Breast epithelium (tissue), 4 donors: ENCODE results near the gene ZNF808. TPM values are rescaled to one million over a fixed set of nuclear protein-coding genes. Genes with fewer than 3 reads are reported as not detected.
A peak's percentile ranks its signal among the peaks of the same experiment; 100 is the strongest.
"Not testable (repeated sequence)": the region's sequence is repeated elsewhere in the genome, so short reads cannot be mapped to it uniquely, and the experiment has no call there.

ENCODE experiments used
- DNase-seq, 2 donors: peaks; one replicate each; pipeline ENCODE4 v3.0.0-alpha.2; 2019; ENCODE audit warnings: low spot score in 2 of 2
- H3K27ac ChIP-seq, 2 donors: fragments of 200-600 bp; sonication (generic) in 1 of 2; one replicate each; pipeline ENCODE4 v1.5.1; 2016 to 2019; ENCODE audit warnings: mild to moderate bottlenecking in 1 of 2
- H3K27me3 ChIP-seq, 2 donors: fragments of 200-600 bp; sonication (generic) in 1 of 2; one replicate each; pipeline versions ENCODE4 v1.5.1 to v1.6.0; 2017 to 2019; ENCODE audit warnings: control low read depth in 1 of 2, mild to moderate bottlenecking in 1 of 2
- H3K36me3 ChIP-seq: fragments of 200-600 bp; one replicate; pipeline ENCODE4 v1.5.1; 2019
- H3K4me1 ChIP-seq, 2 donors: fragments of 200-600 bp; sonication (generic); one replicate each; pipeline ENCODE4 v1.5.1; 2016 to 2019; ENCODE audit warnings: control low read depth in 1 of 2
- H3K4me3 ChIP-seq, 3 donors: fragments of 200-600 bp; sonication (generic); 1 replicate in 2 of 3; 2 replicates in 1 of 3; pipeline ENCODE4 v1.5.1; 2016 to 2019; ENCODE audit warnings: mild to moderate bottlenecking in 3 of 3, moderate library complexity in 2 of 3
- H3K9me3 ChIP-seq, 2 donors: fragments of 200-600 bp; sonication (generic) in 1 of 2; one replicate each; pipeline ENCODE4 v1.5.1; 2016 to 2019; ENCODE audit warnings: control low read depth in 1 of 2
- POLR2A ChIP-seq: fragments of 450-650 bp; IDR thresholded peaks from one replicate; pipeline ENCODE4 v1.6.1; 2016; ENCODE audit warnings: antibody characterized with exemption, mild to moderate bottlenecking, moderate library complexity
- POLR2AphosphoS5 ChIP-seq, 3 donors: sonication (generic); formaldehyde crosslinking; IDR thresholded peaks; one replicate each; pipeline ENCODE4 v1.6.1; 2017; ENCODE audit warnings: antibody characterized with exemption in 3 of 3
- intact Hi-C: fragments of 100-400 bp; cut with DNase I; formaldehyde crosslinking; loops from one replicate; pipeline ENCODE4 v1.15.1; 2023; ENCODE audit warnings: low total_unique reads
- total RNA-seq, 3 donors: library from RNA; depleted of rRNA; stranded (reverse); fragments of >200 nt; gene quantifications; one replicate each; pipeline ENCODE4 v1.1.0, GENCODE V29; 2016
- TF ChIP-seq, protein P1 (sequence below), 3 donors: fragments of 450-650 bp; IDR thresholded peaks; one replicate each; pipeline ENCODE4 v1.5.1; 2016 to 2017; ENCODE audit warnings: antibody characterized with exemption in 3 of 3, mild to moderate bottlenecking in 3 of 3, moderate library complexity in 3 of 3

The ZNF808 gene
- total RNA-seq, 3 donors from 2014 or later, result 20.6 to 35.1 (median 21.3) TPM

DNA sequence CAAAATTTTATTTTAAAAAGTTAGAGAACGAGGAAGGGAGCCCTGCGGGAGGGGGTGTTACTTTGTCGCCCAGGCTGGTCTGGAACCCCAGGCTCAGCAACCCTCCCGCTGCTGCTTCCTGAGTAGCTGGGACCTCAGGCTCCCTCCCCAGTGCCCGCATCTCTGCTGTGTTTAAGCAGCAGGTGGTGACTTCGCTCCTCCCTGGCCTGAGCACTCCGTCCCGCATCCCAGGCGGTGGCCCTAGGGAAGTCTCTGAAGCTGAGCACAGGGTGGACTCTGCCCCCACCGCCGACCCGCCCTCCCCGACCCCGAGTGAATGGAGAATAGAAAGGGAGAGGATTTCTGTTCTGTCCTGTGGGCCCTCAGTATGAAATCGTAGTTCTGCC lies 73.2 kb downstream of the ZNF808 start:
- Histone ChIP-seq H3K4me1 (no peaks in the 10 kb centered on the region), H3K9me3 (no peaks in the 10 kb centered on the region), H3K27ac (peak overlapping the region; percentile 75 to 91), H3K27me3 (no peaks in the 10 kb centered on the region), H3K4me3 (peak overlapping the region; percentile 65 to 83 (median 74)), H3K36me3 (no peaks in the 10 kb centered on the region)
- intact Hi-C loops, result no loop called here
- no peak for TF ChIP-seq POLR2A
- TF ChIP-seq POLR2AphosphoS5 (IDR thresholded peaks at IDR 0.05), result no peak
- TF ChIP-seq, protein P1, sequence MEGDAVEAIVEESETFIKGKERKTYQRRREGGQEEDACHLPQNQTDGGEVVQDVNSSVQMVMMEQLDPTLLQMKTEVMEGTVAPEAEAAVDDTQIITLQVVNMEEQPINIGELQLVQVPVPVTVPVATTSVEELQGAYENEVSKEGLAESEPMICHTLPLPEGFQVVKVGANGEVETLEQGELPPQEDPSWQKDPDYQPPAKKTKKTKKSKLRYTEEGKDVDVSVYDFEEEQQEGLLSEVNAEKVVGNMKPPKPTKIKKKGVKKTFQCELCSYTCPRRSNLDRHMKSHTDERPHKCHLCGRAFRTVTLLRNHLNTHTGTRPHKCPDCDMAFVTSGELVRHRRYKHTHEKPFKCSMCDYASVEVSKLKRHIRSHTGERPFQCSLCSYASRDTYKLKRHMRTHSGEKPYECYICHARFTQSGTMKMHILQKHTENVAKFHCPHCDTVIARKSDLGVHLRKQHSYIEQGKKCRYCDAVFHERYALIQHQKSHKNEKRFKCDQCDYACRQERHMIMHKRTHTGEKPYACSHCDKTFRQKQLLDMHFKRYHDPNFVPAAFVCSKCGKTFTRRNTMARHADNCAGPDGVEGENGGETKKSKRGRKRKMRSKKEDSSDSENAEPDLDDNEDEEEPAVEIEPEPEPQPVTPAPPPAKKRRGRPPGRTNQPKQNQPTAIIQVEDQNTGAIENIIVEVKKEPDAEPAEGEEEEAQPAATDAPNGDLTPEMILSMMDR (IDR thresholded peaks at IDR 0.05), result no peak
- DNase-seq, result no peak

DNA sequence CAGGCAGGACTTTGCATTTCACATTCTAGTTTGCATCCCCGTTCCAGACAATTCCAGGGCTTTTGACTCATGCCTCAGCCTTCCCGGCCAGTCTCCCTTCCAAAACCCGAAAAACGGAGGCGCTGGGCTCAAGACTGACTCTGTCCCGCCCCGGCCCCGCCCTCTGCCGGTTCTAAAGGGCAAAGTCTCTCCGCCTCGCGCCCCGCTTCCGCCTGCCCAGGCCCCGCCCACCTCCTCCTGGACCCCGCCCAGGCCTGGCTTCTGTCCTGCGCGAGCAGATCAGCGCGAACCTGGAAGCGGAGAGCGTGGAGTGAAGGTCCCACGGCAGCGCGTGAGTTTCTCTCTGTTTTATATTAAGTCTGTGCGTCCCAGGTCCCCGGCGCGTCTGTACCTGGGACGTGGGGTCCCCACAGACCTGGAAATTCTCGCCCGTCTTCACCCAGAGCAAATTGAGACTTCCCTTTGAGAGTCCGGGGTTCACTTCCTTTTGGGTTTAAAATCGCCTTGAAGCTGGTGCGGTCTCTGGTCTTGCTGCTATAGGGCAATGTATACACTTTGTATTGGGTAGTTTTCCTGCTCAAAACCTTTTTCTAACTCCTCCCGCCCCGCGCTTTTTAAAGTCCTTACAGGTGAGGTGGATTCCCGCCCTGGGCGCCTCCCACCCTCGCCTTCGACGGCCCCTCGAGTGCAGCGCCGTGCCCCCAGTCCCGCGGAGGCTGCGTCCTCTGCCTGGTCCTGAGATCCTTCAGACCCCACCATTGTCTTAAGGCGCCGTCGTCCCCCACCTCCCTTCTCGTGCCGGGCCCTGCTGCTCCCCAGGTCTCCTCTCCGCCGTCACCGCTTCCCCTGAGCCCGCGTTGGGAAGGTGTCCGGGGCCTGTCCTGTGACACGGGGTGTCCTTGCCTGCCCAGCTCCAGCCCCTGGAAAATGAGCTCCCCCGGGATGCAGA lies 73.8 kb downstream of the ZNF808 start:
- intact Hi-C loops, result no loop called here

DNA sequence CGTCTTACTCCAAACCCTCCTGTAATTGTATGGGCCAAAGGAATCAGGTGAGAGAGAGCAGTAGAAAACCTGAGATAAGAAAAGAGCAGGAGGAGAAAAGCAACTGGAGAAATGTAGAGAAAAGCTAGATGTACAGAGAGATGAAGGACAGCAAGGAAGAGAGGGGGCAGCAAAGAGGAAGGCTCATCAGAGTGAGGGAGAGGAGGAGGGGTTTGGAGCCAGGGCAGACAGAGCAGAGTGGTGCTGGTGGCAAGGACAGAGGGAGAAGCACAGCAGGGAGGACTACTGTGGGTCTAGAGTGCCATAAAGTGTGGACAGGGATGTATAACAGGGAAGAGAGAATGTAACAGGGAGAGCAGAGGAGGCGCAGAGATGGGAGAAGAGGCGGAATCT lies 74.5 kb downstream of the ZNF808 start:
- H3K4me3 ChIP-seq, result peak overlapping the region; percentile 65 to 83 (median 74)
- H3K27me3 ChIP-seq, H3K9me3 ChIP-seq, DNase-seq, H3K36me3 ChIP-seq, H3K4me1 ChIP-seq, intact Hi-C loops: not testable (repeated sequence)
- peak overlapping the region; percentile 75 to 91 for H3K27ac ChIP-seq

More for the DNA sequence above, 73.8 kb downstream of the ZNF808 start:
- TF ChIP-seq POLR2A (no peak), POLR2AphosphoS5 (IDR thresholded peaks at IDR 0.05) (peak in 1 of 3 donors; percentile 28)
- TF ChIP-seq, protein P1 (IDR thresholded peaks at IDR 0.05), result peak in 2 of 3 donors; percentile 19 to 27
- Histone ChIP-seq H3K4me1 (no peaks in the 10 kb centered on the region), H3K27ac (peak overlapping the region; percentile 75 to 91), H3K27me3 (no peaks in the 10 kb centered on the region), H3K4me3 (peak overlapping the region; percentile 65 to 83 (median 74)), H3K36me3 (no peaks in the 10 kb centered on the region), H3K9me3 (no peaks in the 10 kb centered on the region)
- DNase-seq, result peak; percentile 88 to 94

DNA sequence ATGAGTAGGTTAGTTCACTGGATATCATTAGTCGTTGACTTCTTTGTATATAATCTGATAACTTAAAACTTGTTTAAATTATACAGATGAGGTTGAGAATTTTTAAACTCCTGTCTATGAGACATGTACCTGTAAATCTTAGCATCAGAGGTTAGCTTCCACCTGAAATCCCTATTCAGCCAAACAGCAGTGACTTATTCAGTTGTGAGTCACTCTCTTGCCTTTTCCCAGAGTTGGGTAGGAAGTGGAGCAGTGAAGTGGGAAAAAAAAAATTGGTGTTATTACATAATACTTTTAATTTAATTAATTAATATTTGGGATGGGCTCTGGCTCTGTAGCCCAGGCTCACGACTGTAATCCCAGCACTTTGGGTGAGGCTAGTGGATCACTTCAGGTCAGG lies 75.5 kb downstream of the ZNF808 start:
- DNase-seq, result no peak
- no peak overlapping the region for H3K27ac ChIP-seq
- H3K4me3 ChIP-seq, result no peak overlapping the region
- no peaks in the 10 kb centered on the region for H3K36me3 ChIP-seq
- no peaks in the 10 kb centered on the region for H3K4me1 ChIP-seq
- no peaks in the 10 kb centered on the region for H3K27me3 ChIP-seq
- intact Hi-C loops, result no loop called here
- no peak for TF ChIP-seq POLR2AphosphoS5 (IDR thresholded peaks at IDR 0.05)
- TF ChIP-seq, protein P1 (IDR thresholded peaks at IDR 0.05), result no peak
- TF ChIP-seq POLR2A, result no peak
- H3K9me3 ChIP-seq, result no peaks in the 10 kb centered on the region

DNA sequence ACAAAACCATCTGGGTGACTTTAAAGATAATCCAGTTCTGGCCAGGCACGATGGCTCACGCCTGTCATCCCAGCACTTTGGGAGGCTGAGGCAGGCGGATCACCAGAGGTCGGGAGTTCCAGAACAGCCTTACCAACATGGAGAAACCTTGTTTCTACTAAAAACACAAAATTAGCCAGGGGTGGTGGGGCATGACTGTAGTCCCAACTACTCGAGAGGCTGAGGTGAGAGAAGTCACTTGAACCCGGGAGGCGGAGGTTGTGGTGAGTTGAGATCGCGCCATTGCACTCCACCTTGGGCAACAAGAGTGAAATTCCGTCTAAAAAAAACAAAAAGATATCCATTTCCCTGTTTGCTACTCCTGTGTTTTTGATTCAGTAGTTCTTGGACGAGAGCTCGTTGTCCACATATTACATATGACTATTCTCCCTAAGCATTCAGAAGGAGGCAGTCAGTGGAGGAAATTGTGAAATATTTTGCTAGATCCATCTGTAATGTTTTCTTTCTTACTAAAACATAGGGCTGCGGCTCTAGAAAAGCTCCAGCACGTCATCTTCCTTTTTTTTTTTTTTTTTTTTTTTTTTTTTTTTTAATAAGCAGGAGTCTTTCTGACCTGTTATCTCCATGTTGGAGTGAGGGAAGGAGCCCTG lies 76.2 kb downstream of the ZNF808 start:
- no peak overlapping the region for H3K4me3 ChIP-seq
- no peaks in the 10 kb centered on the region for H3K9me3 ChIP-seq
- intact Hi-C loops, result no loop called here
- no peaks in the 10 kb centered on the region for H3K36me3 ChIP-seq
- no peaks in the 10 kb centered on the region for H3K4me1 ChIP-seq
- TF ChIP-seq, protein P1 (IDR thresholded peaks at IDR 0.05), result no peak
- TF ChIP-seq POLR2A (no peak), POLR2AphosphoS5 (IDR thresholded peaks at IDR 0.05) (no peak)
- H3K27ac ChIP-seq, result peak overlapping the region in 1 of 2 donors; percentile 76
- DNase-seq, result no peak
- H3K27me3 ChIP-seq, result no peaks in the 10 kb centered on the region

Other genes starting within 250 kb of the ZNF808 start
- 10 to 100 TPM in 2 of 3 donors, 1 to 10 TPM in 1; 8.0 to 15.8 (median 11.8) TPM for gene ZNF480, start 230.5 kb upstream of the ZNF808 start, total RNA-seq
- gene ZNF610, start 191.4 kb upstream of the ZNF808 start, total RNA-seq, result 1 to 10 TPM; 1.1 to 7.0 (median 2.6) TPM
- 10 to 100 TPM; 18.6 to 32.9 (median 22.0) TPM for gene ZNF880, start 157.7 kb upstream of the ZNF808 start, total RNA-seq
- 10 to 100 TPM; 20.5 to 29.0 (median 28.2) TPM for gene ZNF528, start 129.8 kb upstream of the ZNF808 start, total RNA-seq
- 1 to 10 TPM in 1 of 3 donors, under 1 TPM in 1, not detected in 1; 0.33 to 1.2 TPM for gene ZNF534, start 98.5 kb upstream of the ZNF808 start, total RNA-seq
- 1 to 10 TPM; 1.3 to 3.7 (median 1.4) TPM for gene ZNF578, start 74.1 kb upstream of the ZNF808 start, total RNA-seq
- 10 to 100 TPM; 14.6 to 27.5 (median 21.0) TPM for gene ZNF701, start 42.6 kb downstream of the ZNF808 start, total RNA-seq
- gene ZNF83, start 110.7 kb downstream of the ZNF808 start, total RNA-seq, result 100 to 1,000 TPM in 1 of 3 donors, 10 to 100 TPM in 2; 61.0 to 120 (median 71.8) TPM
- 10 to 100 TPM; 11.8 to 23.0 (median 16.7) TPM for gene ZNF611, start 207.4 kb downstream of the ZNF808 start, total RNA-seq